ENCODE results near the gene ROBO2. TPM values are rescaled to one million over a fixed set of nuclear protein-coding genes. Genes with fewer than 3 reads are reported as not detected.
A peak's percentile ranks its signal among the peaks of the same experiment; 100 is the strongest.

Gene ROBO2
- total and polyA plus RNA-seq, 5 experiments from 2014 or later, result not detected

- DNase-seq (no peak), ATAC-seq (no peak)
- H3K27me3 Mint-ChIP-seq, result no peaks in the 10 kb centered on the region
- H3K27ac Mint-ChIP-seq, result no peak overlapping the region
- no peaks in the 10 kb centered on the region for H3K36me3 Mint-ChIP-seq
- POLR2A ChIA-PET, result no interaction called here
- H3K4me1 Mint-ChIP-seq, result no peaks in the 10 kb centered on the region
- peaks cover 3 to 23% (median 11%) of the 10 kb centered on the region in 9 donors for H3K9me3 Mint-ChIP-seq
- H3K4me3 Mint-ChIP-seq, result no peak overlapping the region
These were observed 53.2 kb downstream of the ROBO2 start for GRCh38 chr3:77093101-77093500.

- Mint-ChIP-seq H3K9me3 (peaks cover 3 to 22% (median 10%) of the 10 kb centered on the region in 9 donors), H3K27me3 (no peaks in the 10 kb centered on the region)
- no peak for ATAC-seq
These were observed 56.2 kb downstream of the ROBO2 start for GRCh38 chr3:77096145-77096544.

GRCh38 chr3:77096966-77097890 is 57.3 kb downstream of the ROBO2 start:
- Mint-ChIP-seq H3K27ac (peak overlapping the region in 1 of 10 donors; percentile 9), H3K27me3 (no peaks in the 10 kb centered on the region), H3K9me3 (peaks cover 4 to 32% (median 10%) of the 10 kb centered on the region in 9 donors), H3K36me3 (no peaks in the 10 kb centered on the region), H3K4me1 (no peaks in the 10 kb centered on the region), H3K4me3 (no peak overlapping the region)
- POLR2A ChIA-PET, result no interaction called here
- ATAC-seq (no peak), DNase-seq (no peak)

More at GRCh38 chr3:77096145-77096544, 56.2 kb downstream of the ROBO2 start:
- no peak for DNase-seq
- H3K27ac Mint-ChIP-seq, result no peak overlapping the region
- no peaks in the 10 kb centered on the region for H3K4me1 Mint-ChIP-seq
- no peak overlapping the region for H3K4me3 Mint-ChIP-seq
- POLR2A ChIA-PET, result no interaction called here
- no peaks in the 10 kb centered on the region for H3K36me3 Mint-ChIP-seq

DNA sequence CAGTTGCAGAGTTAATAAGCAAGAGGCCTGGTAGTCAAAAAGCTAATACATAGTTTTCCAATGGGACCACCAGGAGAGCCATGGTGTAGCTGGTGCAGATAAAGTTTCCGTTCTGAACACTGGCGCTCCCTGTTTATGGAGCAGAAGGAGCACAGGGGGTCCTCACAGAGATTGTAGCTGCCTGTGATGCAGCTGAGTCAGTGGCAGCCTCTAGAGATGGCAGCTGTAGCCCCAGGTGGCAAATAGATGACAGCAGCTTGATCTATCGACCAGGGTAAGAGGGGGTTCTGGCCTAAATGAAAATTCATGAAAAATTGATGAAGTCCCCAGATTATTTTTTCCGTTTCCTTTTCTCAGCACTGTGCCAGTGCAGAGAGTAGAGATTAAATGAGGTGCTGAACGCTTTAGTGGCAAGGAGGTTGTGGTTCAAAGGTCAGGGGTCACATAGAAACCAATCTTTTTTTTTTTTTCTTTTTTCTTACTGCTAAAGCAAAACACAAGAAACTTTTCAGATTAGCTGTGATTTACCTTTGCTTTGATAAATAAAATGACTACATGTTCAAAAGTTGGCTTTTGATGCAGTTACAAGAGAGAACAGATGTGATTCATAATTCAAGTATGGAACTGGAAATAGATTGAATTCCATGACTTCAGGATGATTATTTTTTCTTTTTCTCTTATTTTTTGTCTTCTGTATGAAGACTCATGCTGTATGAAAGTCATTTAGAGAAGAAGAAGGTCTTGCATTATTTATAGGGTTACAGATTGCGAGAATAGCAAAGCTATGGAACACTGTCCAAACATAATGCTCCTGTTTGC is 63.3 kb downstream of the ROBO2 start:
- ATAC-seq (no peak), DNase-seq (no peak)
- H3K9me3 Mint-ChIP-seq, result peaks cover 4 to 21% (median 7%) of the 10 kb centered on the region in 9 donors
- no peaks in the 10 kb centered on the region for H3K36me3 Mint-ChIP-seq
- POLR2A ChIA-PET, result no interaction called here
- no peaks in the 10 kb centered on the region for H3K4me1 Mint-ChIP-seq
- H3K27me3 Mint-ChIP-seq, result no peaks in the 10 kb centered on the region
- no peak overlapping the region for H3K27ac Mint-ChIP-seq
- H3K4me3 Mint-ChIP-seq, result no peak overlapping the region

DNA sequence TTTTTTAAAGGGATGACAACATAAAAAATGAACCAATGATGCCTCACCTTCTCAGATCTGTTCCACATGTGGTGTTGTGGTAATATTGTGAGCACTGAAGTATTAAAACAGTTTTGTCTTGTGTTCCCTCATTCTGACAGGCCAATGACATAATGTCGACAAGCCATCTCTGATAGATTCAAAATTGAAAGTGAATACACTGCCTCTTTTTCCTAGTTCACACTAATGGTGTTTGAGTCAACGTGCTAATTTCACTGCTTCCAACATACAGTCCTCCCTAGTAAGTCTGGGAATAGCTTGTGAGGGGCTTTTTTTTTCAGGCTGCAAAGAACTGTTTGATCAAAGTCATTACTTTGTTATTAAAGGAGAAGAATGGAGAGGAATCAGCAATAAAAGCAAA is 82.8 kb downstream of the ROBO2 start:
- ATAC-seq (no peak), DNase-seq (no peak)
- POLR2A ChIA-PET, result no interaction called here
- Mint-ChIP-seq H3K27ac (no peak overlapping the region), H3K9me3 (peaks cover 0 to 12% (median 5%) of the 10 kb centered on the region in 9 donors), H3K27me3 (no peaks in the 10 kb centered on the region), H3K4me1 (no peaks in the 10 kb centered on the region), H3K36me3 (no peaks in the 10 kb centered on the region), H3K4me3 (no peak overlapping the region)

DNA sequence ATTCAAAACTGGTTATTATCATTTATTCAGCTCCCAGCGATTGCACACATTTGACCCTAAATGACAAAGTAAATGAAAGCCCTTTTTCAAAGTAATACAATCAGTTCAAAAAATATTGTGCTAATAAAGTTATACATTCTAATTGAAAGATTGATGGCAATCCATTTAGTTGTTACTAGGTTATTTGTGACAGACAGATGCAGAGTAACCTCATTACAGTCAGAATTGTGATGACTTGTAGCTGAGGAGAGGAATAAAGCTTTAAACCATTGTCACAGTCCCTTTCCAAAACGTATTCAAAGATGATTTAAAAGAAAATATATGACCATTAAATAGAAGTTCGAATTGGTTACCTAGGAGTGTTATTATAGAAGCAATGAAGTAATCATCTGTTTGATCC is 86.1 kb downstream of the ROBO2 start:
- no peaks in the 10 kb centered on the region for H3K27me3 Mint-ChIP-seq
- H3K36me3 Mint-ChIP-seq, result no peaks in the 10 kb centered on the region
- no peaks in the 10 kb centered on the region for H3K4me1 Mint-ChIP-seq

DNA sequence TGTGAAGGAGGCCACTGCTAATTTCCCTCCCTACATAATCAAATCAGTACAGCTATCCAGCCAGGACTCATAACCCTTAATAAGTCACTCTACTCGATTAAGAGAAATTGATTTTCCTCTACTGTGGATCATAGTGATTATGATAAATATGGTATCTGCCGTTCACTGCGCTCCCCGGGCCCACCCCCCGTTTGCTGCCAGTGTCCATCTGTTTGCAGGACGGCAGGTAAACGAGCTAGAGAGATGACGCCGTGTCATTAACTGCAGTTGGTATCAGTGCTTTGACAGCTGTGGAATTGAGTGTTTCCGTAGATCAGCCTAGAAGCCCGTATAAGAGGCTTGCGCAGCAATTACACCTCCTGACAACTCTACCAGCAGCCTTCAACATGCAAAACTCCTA is 94.9 kb downstream of the ROBO2 start:
- no peak for ATAC-seq
- Mint-ChIP-seq H3K4me3 (peak overlapping the region in 1 of 10 donors; percentile 70), H3K27ac (no peak overlapping the region), H3K36me3 (no peaks in the 10 kb centered on the region), H3K4me1 (no peaks in the 10 kb centered on the region), H3K27me3 (no peaks in the 10 kb centered on the region), H3K9me3 (peaks cover 0 to 11% (median 2%) of the 10 kb centered on the region in 9 donors)
- no peak for DNase-seq
- POLR2A ChIA-PET, result no interaction called here

More for the DNA sequence above, 86.1 kb downstream of the ROBO2 start:
- DNase-seq (no peak), ATAC-seq (no peak)
- Mint-ChIP-seq H3K9me3 (peaks cover 0 to 11% (median 5%) of the 10 kb centered on the region in 9 donors), H3K27ac (no peak overlapping the region), H3K4me3 (no peak overlapping the region)
- POLR2A ChIA-PET, result no interaction called here

DNA sequence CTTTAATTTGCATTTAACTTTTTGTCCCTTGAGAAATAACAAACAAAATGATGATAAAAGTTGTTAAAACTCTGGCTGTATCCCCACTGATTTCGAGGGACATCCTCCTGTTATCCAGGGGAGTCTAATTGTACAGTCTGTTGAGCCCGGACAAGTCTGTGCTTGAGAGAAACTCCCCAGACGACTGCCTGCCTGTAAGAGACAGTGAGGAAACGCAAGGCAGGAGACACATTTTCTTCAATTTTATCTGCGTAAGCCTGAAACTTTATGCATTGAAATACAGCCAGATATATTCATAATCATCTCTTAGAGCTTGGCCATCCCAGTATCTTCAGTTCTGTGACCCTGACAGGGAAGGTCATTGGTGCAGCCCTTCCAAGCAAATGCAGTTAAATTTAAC is 97.7 kb downstream of the ROBO2 start:
- POLR2A ChIA-PET, result no interaction called here

DNA sequence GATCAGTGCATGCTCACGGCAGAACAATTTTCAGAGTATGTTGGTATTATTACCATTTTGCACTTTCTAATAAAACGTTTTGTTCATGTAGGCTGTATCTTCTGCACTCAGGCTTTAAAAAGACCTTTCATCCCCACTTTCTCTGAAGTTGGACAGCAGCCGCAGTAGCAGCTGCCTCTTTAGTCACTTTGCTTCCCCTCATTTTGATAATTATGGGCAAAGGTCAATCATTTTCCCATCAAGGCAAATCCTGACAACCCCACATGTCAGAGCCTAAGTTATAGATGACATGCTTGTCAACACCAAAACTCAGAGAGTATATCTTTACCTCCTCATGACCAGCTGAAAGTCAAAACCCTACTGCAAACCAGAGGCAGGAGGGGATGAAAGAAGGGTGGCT is 99.7 kb downstream of the ROBO2 start:
- POLR2A ChIA-PET, result no interaction called here

More for the DNA sequence above, 97.7 kb downstream of the ROBO2 start:
- no peaks in the 10 kb centered on the region for H3K4me1 Mint-ChIP-seq
- no peak for ATAC-seq
- H3K27me3 Mint-ChIP-seq, result no peaks in the 10 kb centered on the region
- no peaks in the 10 kb centered on the region for H3K36me3 Mint-ChIP-seq
- no peak overlapping the region for H3K4me3 Mint-ChIP-seq
- H3K9me3 Mint-ChIP-seq, result peaks cover 0 to 9% (median 0%) of the 10 kb centered on the region in 9 donors
- no peak for DNase-seq
- no peak overlapping the region for H3K27ac Mint-ChIP-seq

DNA sequence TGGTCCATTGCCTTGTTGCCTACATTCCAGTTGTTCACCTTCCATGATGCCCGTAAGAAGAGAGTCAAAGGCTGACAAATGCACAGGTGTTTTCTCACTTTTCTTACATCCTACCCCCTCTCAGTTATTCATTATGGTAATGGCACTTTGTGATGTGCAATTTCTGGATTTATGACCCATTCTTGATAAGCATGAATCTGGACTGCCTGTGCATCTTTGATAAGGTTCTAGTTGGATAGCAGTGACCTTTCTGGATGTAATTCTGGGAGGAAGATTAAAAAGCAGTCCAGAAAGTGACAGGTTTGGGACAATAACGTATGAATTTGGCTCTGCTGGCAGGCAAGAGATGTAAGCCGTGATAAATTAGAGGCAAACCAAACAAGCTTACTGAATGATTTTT is 101.5 kb downstream of the ROBO2 start:
- peaks cover 0 to 14% (median under 1%) of the 10 kb centered on the region in 9 donors for H3K9me3 Mint-ChIP-seq
- H3K27me3 Mint-ChIP-seq, result no peaks in the 10 kb centered on the region
- H3K27ac Mint-ChIP-seq, result no peak overlapping the region
- H3K36me3 Mint-ChIP-seq, result no peaks in the 10 kb centered on the region
- no peak overlapping the region for H3K4me3 Mint-ChIP-seq
- DNase-seq (no peak), ATAC-seq (no peak)
- POLR2A ChIA-PET, result no interaction called here
- H3K4me1 Mint-ChIP-seq, result no peaks in the 10 kb centered on the region

More for the DNA sequence above, 99.7 kb downstream of the ROBO2 start:
- H3K36me3 Mint-ChIP-seq, result no peaks in the 10 kb centered on the region
- no peak overlapping the region for H3K4me3 Mint-ChIP-seq
- H3K27ac Mint-ChIP-seq, result no peak overlapping the region
- no peaks in the 10 kb centered on the region for H3K27me3 Mint-ChIP-seq
- DNase-seq (no peak), ATAC-seq (no peak)
- H3K4me1 Mint-ChIP-seq, result no peaks in the 10 kb centered on the region
- H3K9me3 Mint-ChIP-seq, result peaks cover 0 to 12% (median 4%) of the 10 kb centered on the region in 9 donors

DNA sequence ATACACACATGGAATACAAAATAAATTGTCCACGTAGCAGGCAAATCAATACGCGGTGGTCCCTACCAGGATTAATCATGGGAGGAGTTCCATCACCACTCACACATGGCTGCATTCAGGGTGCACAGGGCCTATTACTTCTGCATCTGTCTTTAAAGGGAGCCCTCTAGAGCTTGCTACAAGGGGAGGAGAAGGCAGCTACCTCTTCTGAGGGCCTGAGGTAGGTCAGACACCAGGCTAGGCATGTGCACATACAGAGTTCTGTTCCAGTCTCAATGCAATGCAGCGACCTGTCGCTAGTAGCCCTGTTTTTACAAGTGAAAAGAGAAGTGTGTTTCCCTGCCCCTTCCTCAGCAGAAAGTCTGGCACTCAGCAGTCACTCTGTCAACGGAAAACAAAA is 102.7 kb downstream of the ROBO2 start:
- ATAC-seq, result no peak
- no peak overlapping the region for H3K4me3 Mint-ChIP-seq
- no peak overlapping the region for H3K27ac Mint-ChIP-seq
- H3K27me3 Mint-ChIP-seq, result no peaks in the 10 kb centered on the region
- no peaks in the 10 kb centered on the region for H3K36me3 Mint-ChIP-seq
- POLR2A ChIA-PET, result no interaction called here
- H3K4me1 Mint-ChIP-seq, result no peaks in the 10 kb centered on the region
- DNase-seq, result no peak
- H3K9me3 Mint-ChIP-seq, result peaks cover 0 to 14% (median 2%) of the 10 kb centered on the region in 9 donors

DNA sequence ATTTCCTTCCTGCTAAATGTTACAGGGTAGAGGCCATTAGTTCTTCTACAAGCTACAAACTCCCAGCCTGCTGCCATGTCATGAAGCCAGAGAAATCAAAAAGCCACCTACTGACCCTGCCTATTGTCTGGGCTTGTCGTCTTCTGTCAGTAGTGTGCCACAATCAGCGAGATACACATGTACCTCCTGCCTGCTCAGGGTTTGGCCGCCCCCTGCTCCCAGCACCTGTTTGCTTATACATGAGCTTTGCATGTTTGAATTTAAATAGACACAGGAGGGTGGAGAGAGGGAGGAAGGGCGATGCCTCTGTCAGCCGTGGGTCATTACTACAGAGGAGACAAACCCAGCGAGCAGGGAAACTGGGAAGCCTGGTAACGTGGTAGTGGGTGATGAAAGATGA is 106.1 kb downstream of the ROBO2 start:
- no peaks in the 10 kb centered on the region for H3K4me1 Mint-ChIP-seq

More for the DNA sequence above, 106.1 kb downstream of the ROBO2 start:
- no peak overlapping the region for H3K4me3 Mint-ChIP-seq
- ATAC-seq (no peak), DNase-seq (no peak)
- no peaks in the 10 kb centered on the region for H3K36me3 Mint-ChIP-seq
- no peak overlapping the region for H3K27ac Mint-ChIP-seq
- peaks cover 0 to 14% (median 2%) of the 10 kb centered on the region in 9 donors for H3K9me3 Mint-ChIP-seq
- no peaks in the 10 kb centered on the region for H3K27me3 Mint-ChIP-seq
- POLR2A ChIA-PET, result no interaction called here

Measured in naive thymus-derived CD8-positive, alpha-beta T cell (primary cell).